Glutamatergic neuron (in vitro differentiated cells): ENCODE data around the gene BIK. TPM values are rescaled to one million over a fixed set of nuclear protein-coding genes. Genes with fewer than 3 reads are reported as not detected.
A peak's percentile ranks its signal among the peaks of the same experiment; 100 is the strongest.

Source experiments
- DNase-seq: peaks from one replicate; pipeline ENCODE4 v3.0.0; 2022
- H3K27ac Mint-ChIP-seq: one replicate; pipeline ENCODE4 v1.8.0; 2020; ENCODE audit warnings: mild to moderate bottlenecking, mixed read lengths, inconsistent platforms; ENCODE audit not compliant: unreplicated experiment
- H3K27me3 Mint-ChIP-seq: one replicate; pipeline ENCODE4 v1.8.0; 2020; ENCODE audit warnings: mild to moderate bottlenecking, moderate library complexity, mixed read lengths, inconsistent platforms; ENCODE audit not compliant: unreplicated experiment
- H3K36me3 Mint-ChIP-seq: one replicate; pipeline ENCODE4 v1.8.0; 2020; ENCODE audit warnings: mild to moderate bottlenecking, mixed read lengths, inconsistent platforms; ENCODE audit not compliant: unreplicated experiment
- H3K4me1 Mint-ChIP-seq: one replicate; pipeline ENCODE4 v1.8.0; 2020; ENCODE audit warnings: mild to moderate bottlenecking, low read depth, mixed read lengths, inconsistent platforms; ENCODE audit not compliant: unreplicated experiment
- H3K4me3 Mint-ChIP-seq: one replicate; pipeline ENCODE4 v1.8.0; 2020; ENCODE audit warnings: mild to moderate bottlenecking, mixed read lengths, inconsistent platforms; ENCODE audit not compliant: unreplicated experiment
- H3K9me3 Mint-ChIP-seq: one replicate; pipeline ENCODE4 v1.8.0; 2020; ENCODE audit warnings: mild to moderate bottlenecking, moderate library complexity, mixed read lengths, inconsistent platforms; ENCODE audit not compliant: unreplicated experiment
- CTCF ChIP-seq: fragments of 200-600 bp; sonication (generic); IDR thresholded peaks from one replicate; pipeline ENCODE4 v1.5.0; 2021; ENCODE audit not compliant: partially characterized antibody, unreplicated experiment
- total RNA-seq: library from RNA; stranded (reverse); fragmentation: NEBNext Ultra II Directional; extraction: Animal tissue kit (Norgen Biotek cat#: 25700); gene quantifications from one replicate; pipeline ENCODE4 v1.2.1, GENCODE V29; 2021; ENCODE audit not compliant: unreplicated experiment

Gene BIK
- total RNA-seq, 1 donor from 2014 or later, result 17.3 TPM

- no peak for DNase-seq
- Mint-ChIP-seq H3K4me1 (no peaks in the 10 kb centered on the region), H3K9me3 (no peaks in the 10 kb centered on the region), H3K27ac (no peak overlapping the region), H3K36me3 (no peaks in the 10 kb centered on the region), H3K27me3 (peaks cover 7% of the 10 kb centered on the region), H3K4me3 (no peak overlapping the region)
- TF ChIP-seq CTCF, result no peak
Measured at GRCh38 chr22:43171607-43172006, 61.1 kb downstream of the BIK start.

- Mint-ChIP-seq H3K27me3 (peaks cover 7% of the 10 kb centered on the region), H3K27ac (no peak overlapping the region), H3K9me3 (no peaks in the 10 kb centered on the region), H3K4me1 (no peaks in the 10 kb centered on the region), H3K36me3 (no peaks in the 10 kb centered on the region), H3K4me3 (no peak overlapping the region)
- no peak for DNase-seq
- TF ChIP-seq CTCF, result no peak
Measured at GRCh38 chr22:43172191-43172590, 61.6 kb downstream of the BIK start.

GRCh38 chr22:43173566-43173965 lies 63.0 kb downstream of the BIK start:
- Mint-ChIP-seq H3K9me3 (no peaks in the 10 kb centered on the region), H3K27ac (no peak overlapping the region), H3K4me3 (no peak overlapping the region), H3K4me1 (no peaks in the 10 kb centered on the region), H3K27me3 (peaks cover 7% of the 10 kb centered on the region), H3K36me3 (no peaks in the 10 kb centered on the region)
- no peak for DNase-seq
- TF ChIP-seq CTCF, result no peak

- no peak for TF ChIP-seq CTCF
- Mint-ChIP-seq H3K27me3 (peaks cover 7% of the 10 kb centered on the region), H3K36me3 (no peaks in the 10 kb centered on the region), H3K27ac (no peak overlapping the region), H3K9me3 (no peaks in the 10 kb centered on the region), H3K4me3 (no peak overlapping the region), H3K4me1 (no peaks in the 10 kb centered on the region)
- no peak for DNase-seq
Measured at GRCh38 chr22:43173976-43174720, 63.6 kb downstream of the BIK start.

GRCh38 chr22:43174941-43175531 lies 64.5 kb downstream of the BIK start:
- TF ChIP-seq CTCF, result no peak
- Mint-ChIP-seq H3K27me3 (peaks cover 7% of the 10 kb centered on the region), H3K9me3 (no peaks in the 10 kb centered on the region), H3K36me3 (no peaks in the 10 kb centered on the region), H3K4me1 (no peaks in the 10 kb centered on the region), H3K27ac (no peak overlapping the region), H3K4me3 (no peak overlapping the region)
- DNase-seq, result peak; percentile 14
